ENCODE results near the gene HEG1. TPM values are rescaled to one million over a fixed set of nuclear protein-coding genes. Genes with fewer than 3 reads are reported as not detected.

Gene HEG1
- total and polyA plus RNA-seq, 2 experiments from 2014 or later = 27.2 to 27.3 TPM

GRCh38 chr3:125023833-125024555 is 31.8 kb downstream of the HEG1 start:
- Histone ChIP-seq H3K36me3 (replicated peaks; ENCODE audit: insufficient read depth, low read depth) (no peaks in the 10 kb centered on the region), H3K27me3 (no peaks in the 10 kb centered on the region), H2AFZ (no peak overlapping the region), H3K4me2 (no peak overlapping the region), H3K9me3 (ENCODE audit: low read depth) (no peaks in the 10 kb centered on the region), H3K79me2 (peaks cover 3% of the 10 kb centered on the region), H3K9me2 (replicated peaks; ENCODE audit: insufficient read depth) (no peaks in the 10 kb centered on the region), H3K4me1 (ENCODE audit: insufficient read depth) (peaks cover 11% of the 10 kb centered on the region), H3K27ac (peak overlapping the region; percentile 61), H4K20me1 (ENCODE audit: insufficient read depth, poor library complexity, severe bottlenecking) (no peaks in the 10 kb centered on the region), H3K4me3 (no peak overlapping the region)
- TF ChIP-seq EZH2phosphoT487 (IDR thresholded peaks at IDR 0.05; ENCODE audit: low read depth, severe bottlenecking, unreplicated experiment) = no peak
- TF ChIP-seq CTCF (IDR thresholded peaks at IDR 0.05; ENCODE audit: poor library complexity) = no peak
- no peak for TF ChIP-seq EZH2 (IDR thresholded peaks at IDR 0.05; ENCODE audit: borderline replicate concordance)
- DNase-seq (ENCODE audit: low spot score) = no peak
- WGBS (ENCODE audit: low lambda C conversion rate, missing lambda C conversion rate) = 72% methylated on average over 8 of the region's 8 CpGs

GRCh38 chr3:125022206-125022605 is 33.6 kb downstream of the HEG1 start:
- H4K20me1 ChIP-seq (ENCODE audit: insufficient read depth, poor library complexity, severe bottlenecking) = no peaks in the 10 kb centered on the region
- H3K79me2 ChIP-seq = peaks cover 3% of the 10 kb centered on the region
- H3K36me3 ChIP-seq (replicated peaks; ENCODE audit: insufficient read depth, low read depth) = no peaks in the 10 kb centered on the region
- H3K27me3 ChIP-seq = no peaks in the 10 kb centered on the region
- H3K9me2 ChIP-seq (replicated peaks; ENCODE audit: insufficient read depth) = no peaks in the 10 kb centered on the region
- no peak overlapping the region for H3K27ac ChIP-seq
- 87% methylated on average over 2 of the region's 2 CpGs for WGBS (ENCODE audit: low lambda C conversion rate, missing lambda C conversion rate)
- peaks cover 11% of the 10 kb centered on the region for H3K4me1 ChIP-seq (ENCODE audit: insufficient read depth)
- no peak for DNase-seq (ENCODE audit: low spot score)
- no peak for TF ChIP-seq EZH2phosphoT487 (IDR thresholded peaks at IDR 0.05; ENCODE audit: low read depth, severe bottlenecking, unreplicated experiment)
- no peak overlapping the region for H3K4me2 ChIP-seq
- no peaks in the 10 kb centered on the region for H3K9me3 ChIP-seq (ENCODE audit: low read depth)
- no peak overlapping the region for H3K4me3 ChIP-seq
- H2AFZ ChIP-seq = no peak overlapping the region

- H3K4me3 ChIP-seq = no peak overlapping the region
Measured at GRCh38 chr3:125019271-125019670, 36.5 kb downstream of the HEG1 start.

More at GRCh38 chr3:125019271-125019670, 36.5 kb downstream of the HEG1 start:
- Histone ChIP-seq H3K27me3 (no peaks in the 10 kb centered on the region), H2AFZ (no peak overlapping the region), H3K4me1 (ENCODE audit: insufficient read depth) (peaks cover 7% of the 10 kb centered on the region), H3K27ac (no peak overlapping the region), H3K79me2 (peaks cover 3% of the 10 kb centered on the region), H3K9me3 (ENCODE audit: low read depth) (no peaks in the 10 kb centered on the region), H3K36me3 (replicated peaks; ENCODE audit: insufficient read depth, low read depth) (no peaks in the 10 kb centered on the region), H4K20me1 (ENCODE audit: insufficient read depth, poor library complexity, severe bottlenecking) (no peaks in the 10 kb centered on the region), H3K4me2 (no peak overlapping the region), H3K9me2 (replicated peaks; ENCODE audit: insufficient read depth) (no peaks in the 10 kb centered on the region)
- 98% methylated on average over 3 of the region's 3 CpGs for WGBS (ENCODE audit: low lambda C conversion rate, missing lambda C conversion rate)
- TF ChIP-seq EZH2phosphoT487 (IDR thresholded peaks at IDR 0.05; ENCODE audit: low read depth, severe bottlenecking, unreplicated experiment) = no peak
- no peak for TF ChIP-seq CTCF (IDR thresholded peaks at IDR 0.05; ENCODE audit: poor library complexity)
- no peak for TF ChIP-seq EZH2 (IDR thresholded peaks at IDR 0.05; ENCODE audit: borderline replicate concordance)
- DNase-seq (ENCODE audit: low spot score) = no peak
